Fibroblast of the aortic adventitia (primary cell): Measurements from ENCODE around the gene TENM4. TPM values are rescaled to one million over a fixed set of nuclear protein-coding genes. Genes with fewer than 3 reads are reported as not detected.

Experiments
- DNase-seq: peaks from one replicate; pipeline ENCODE4 v3.0.0-alpha.2; 2010; ENCODE audit warnings: low read depth
- H3K4me3 ChIP-seq: 2 replicates; pipeline ENCODE4 v1.5.1; 2011; ENCODE audit warnings: low read depth, mild to moderate bottlenecking, control low read depth, low read length, moderate library complexity
- CTCF ChIP-seq: IDR thresholded peaks from 2 replicates; pipeline ENCODE4 v1.5.1; 2011; ENCODE audit warnings: mild to moderate bottlenecking, low read length, control low read depth, inconsistent platforms; ENCODE audit not compliant: insufficient read depth
- total RNA-seq: library from RNA; depleted of rRNA; stranded (reverse); fragments of >200 nt; gene quantifications from 2 replicates; pipeline ENCODE4 v1.2.3, GENCODE V29; 2012; ENCODE audit warnings: low replicate concordance

Gene TENM4
- total RNA-seq, 1 donor: 113 TPM

- TF ChIP-seq CTCF: no peak
- DNase-seq: peak; percentile 70
These were observed 400.5 kb downstream of the TENM4 start for GRCh38 chr11:79040348-79040747.

GRCh38 chr11:79039122-79039521, 401.7 kb downstream of the TENM4 start:
- no peak for DNase-seq
- no peak for TF ChIP-seq CTCF
- no peak overlapping the region for H3K4me3 ChIP-seq

More at GRCh38 chr11:79040348-79040747, 400.5 kb downstream of the TENM4 start:
- H3K4me3 ChIP-seq: no peak overlapping the region

GRCh38 chr11:79035881-79036280, 404.9 kb downstream of the TENM4 start:
- no peak for DNase-seq
- TF ChIP-seq CTCF: no peak
- H3K4me3 ChIP-seq: no peak overlapping the region

GRCh38 chr11:79033833-79034232, 407.0 kb downstream of the TENM4 start:
- no peak for TF ChIP-seq CTCF
- no peak overlapping the region for H3K4me3 ChIP-seq
- DNase-seq: no peak

- no peak for DNase-seq
- H3K4me3 ChIP-seq: no peak overlapping the region
- TF ChIP-seq CTCF: no peak
These were observed 410.4 kb downstream of the TENM4 start for GRCh38 chr11:79030448-79030847.

- TF ChIP-seq CTCF: no peak
These were observed 412.6 kb downstream of the TENM4 start for GRCh38 chr11:79028225-79028624.

GRCh38 chr11:79026803-79027445, 413.9 kb downstream of the TENM4 start:
- no peak for TF ChIP-seq CTCF
- peak; percentile 52 for DNase-seq

More at GRCh38 chr11:79028225-79028624, 412.6 kb downstream of the TENM4 start:
- H3K4me3 ChIP-seq: no peak overlapping the region
- DNase-seq: no peak

More at GRCh38 chr11:79026803-79027445, 413.9 kb downstream of the TENM4 start:
- no peak overlapping the region for H3K4me3 ChIP-seq
